ENCODE measurements around the gene ANKRD33B.

DNA sequence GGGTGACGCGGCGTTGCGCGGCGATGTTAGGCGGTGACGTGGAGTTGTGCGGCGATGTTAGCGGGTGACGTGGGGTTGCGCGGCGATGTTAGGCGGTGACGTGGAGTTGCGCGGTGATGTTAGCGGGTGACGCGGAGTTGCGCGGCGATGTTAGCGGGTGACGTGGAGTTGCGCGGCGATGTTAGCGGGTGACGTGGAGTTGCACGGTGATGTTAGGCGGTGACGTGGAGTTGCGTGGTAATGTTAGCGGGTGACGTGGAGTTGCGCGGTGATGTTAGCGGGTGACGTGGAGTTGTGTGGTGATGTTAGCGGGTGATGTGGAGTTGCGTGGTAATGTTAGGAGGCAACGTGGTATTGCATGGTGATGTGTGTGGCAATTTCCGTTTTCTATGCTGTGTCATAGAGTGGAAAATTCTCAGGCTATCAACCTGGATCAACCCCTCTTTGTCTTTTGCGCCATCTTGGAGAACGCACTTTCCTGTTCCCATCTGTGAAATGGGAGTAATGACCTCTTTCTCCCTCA, 76.0 kb downstream of the ANKRD33B start:
- TF ChIP-seq, protein P1, sequence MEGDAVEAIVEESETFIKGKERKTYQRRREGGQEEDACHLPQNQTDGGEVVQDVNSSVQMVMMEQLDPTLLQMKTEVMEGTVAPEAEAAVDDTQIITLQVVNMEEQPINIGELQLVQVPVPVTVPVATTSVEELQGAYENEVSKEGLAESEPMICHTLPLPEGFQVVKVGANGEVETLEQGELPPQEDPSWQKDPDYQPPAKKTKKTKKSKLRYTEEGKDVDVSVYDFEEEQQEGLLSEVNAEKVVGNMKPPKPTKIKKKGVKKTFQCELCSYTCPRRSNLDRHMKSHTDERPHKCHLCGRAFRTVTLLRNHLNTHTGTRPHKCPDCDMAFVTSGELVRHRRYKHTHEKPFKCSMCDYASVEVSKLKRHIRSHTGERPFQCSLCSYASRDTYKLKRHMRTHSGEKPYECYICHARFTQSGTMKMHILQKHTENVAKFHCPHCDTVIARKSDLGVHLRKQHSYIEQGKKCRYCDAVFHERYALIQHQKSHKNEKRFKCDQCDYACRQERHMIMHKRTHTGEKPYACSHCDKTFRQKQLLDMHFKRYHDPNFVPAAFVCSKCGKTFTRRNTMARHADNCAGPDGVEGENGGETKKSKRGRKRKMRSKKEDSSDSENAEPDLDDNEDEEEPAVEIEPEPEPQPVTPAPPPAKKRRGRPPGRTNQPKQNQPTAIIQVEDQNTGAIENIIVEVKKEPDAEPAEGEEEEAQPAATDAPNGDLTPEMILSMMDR (conservative IDR thresholded peaks at IDR 0.05 in 1 of 2, IDR thresholded peaks at IDR 0.05 in 1 of 2; ENCODE audit: low read depth in 1 of 2, low read length in 2 of 2), result no peak
- no peak for TF ChIP-seq EZH2 (IDR thresholded peaks at IDR 0.05; ENCODE audit: low read length, missing control alignments)

All from fibroblast of lung (primary cell).